Fibroblast of lung (primary cell): ENCODE data around the gene PACS2.

ENCODE experiments used
- CTCF ChIP-seq, 2 donors: IDR thresholded peaks in 1 of 2; conservative IDR thresholded peaks in 1 of 2; 1 replicate in 1 of 2; 2 replicates in 1 of 2; pipeline ENCODE4 v1.5.1; 2011 to 2012; ENCODE audit warnings: low read length in 2 of 2, control low read depth in 1 of 2, inconsistent platforms in 1 of 2, low read depth in 1 of 2, mild to moderate bottlenecking in 1 of 2
- EZH2 ChIP-seq: IDR thresholded peaks from 2 replicates; pipeline ENCODE4 v1.5.1; 2012; ENCODE audit warnings: low read length, control low read depth, mild to moderate bottlenecking; ENCODE audit errors: missing control alignments

DNA sequence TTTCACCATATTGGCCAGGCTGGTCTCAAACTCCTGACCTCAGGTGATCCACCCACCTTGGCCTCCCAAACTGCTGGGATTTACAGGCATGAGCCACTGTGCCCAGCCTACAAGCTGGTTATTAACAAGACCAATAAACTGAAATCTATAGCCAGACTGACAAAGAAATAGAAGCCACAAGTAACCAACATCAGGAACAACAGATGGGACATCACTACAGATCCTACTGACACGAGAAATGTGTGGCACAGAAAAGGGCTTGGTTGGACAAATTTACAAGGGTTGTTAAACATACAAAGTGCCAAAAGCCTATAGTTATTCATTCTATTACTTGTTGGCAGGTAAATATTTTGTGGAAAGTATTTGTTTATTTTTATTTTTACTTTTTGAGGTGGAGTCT lies 116.7 kb downstream of the PACS2 start:
- TF ChIP-seq CTCF (conservative IDR thresholded peaks at IDR 0.05 in 1 of 2, IDR thresholded peaks at IDR 0.05 in 1 of 2; ENCODE audit: low read depth in 1 of 2, low read length in 2 of 2) (no peak), EZH2 (no peak)
